HG02885 (cell line): ENCODE results near the gene GRIA4.
"Not testable (repeated sequence)": the region's sequence is repeated elsewhere in the genome, so short reads cannot be mapped to it uniquely, and the experiment has no call there.

Experiments used
- ATAC-seq: cut with Tn5 transposase; IDR thresholded peaks from one replicate; pipeline ENCODE4 v1.9.1; 2021; ENCODE audit warnings: mild to moderate bottlenecking; ENCODE audit not compliant: unreplicated experiment, poor library complexity

The GRIA4 gene

GRCh38 chr11:105781807-105782206 lies 171.9 kb downstream of the GRIA4 start:
- no peak for ATAC-seq

DNA sequence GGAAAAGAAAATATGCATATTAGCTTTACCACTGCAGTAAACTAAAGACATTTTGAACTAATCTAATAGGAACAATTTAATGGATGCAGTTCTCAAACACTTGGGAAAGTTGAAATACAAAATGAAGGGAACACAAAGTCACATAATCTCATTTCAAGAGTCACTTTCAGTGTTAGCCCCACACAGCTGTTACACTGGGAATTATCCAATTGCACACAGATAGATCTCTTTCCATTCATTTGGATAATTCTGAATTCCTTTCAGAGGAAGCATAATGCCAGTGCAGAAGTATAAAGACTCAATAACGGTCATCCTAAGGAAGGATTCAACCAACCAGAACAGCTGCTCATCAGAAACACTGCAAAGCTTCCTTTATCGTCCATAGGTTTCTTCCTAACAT lies 173.3 kb downstream of the GRIA4 start:
- no peak for ATAC-seq

DNA sequence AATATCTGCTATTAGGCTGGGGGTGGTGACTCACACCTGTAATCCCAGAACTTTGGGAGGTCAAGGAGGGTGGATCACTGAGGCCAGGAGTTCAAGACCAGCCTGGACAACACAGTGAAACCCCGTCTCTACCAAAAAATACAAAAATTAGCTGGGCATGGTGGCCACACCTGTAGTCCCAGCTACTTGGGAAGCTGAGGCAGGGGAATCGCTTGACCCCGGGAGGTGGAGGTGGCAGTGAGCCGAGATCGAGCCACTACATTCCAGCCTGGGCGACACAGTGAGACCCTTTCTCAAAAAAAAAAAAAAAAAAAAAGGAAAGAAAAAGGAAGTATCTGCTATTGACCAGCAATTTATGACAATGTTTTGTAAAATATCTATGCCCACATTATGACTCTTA lies 176.0 kb downstream of the GRIA4 start:
- ATAC-seq, result not testable (repeated sequence)

DNA sequence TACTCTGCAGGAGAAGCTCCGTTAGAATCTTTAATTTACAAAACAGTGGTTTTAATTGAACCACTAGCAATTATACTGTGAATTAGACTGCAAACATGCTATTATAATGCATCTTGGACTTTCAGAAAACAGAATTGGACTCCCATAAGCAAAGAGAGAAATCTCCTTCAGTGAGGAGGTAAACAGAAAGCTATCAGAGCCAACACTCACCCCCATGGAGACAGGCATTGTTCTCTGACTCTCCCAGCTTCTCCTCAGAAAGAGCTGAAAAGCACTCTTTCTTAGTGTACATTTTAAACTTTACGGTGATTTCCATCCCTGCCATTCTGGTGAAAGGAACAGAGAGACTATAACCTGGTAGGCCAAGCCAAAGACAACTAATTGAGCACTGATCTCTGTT lies 176.9 kb downstream of the GRIA4 start:
- ATAC-seq, result no peak

DNA sequence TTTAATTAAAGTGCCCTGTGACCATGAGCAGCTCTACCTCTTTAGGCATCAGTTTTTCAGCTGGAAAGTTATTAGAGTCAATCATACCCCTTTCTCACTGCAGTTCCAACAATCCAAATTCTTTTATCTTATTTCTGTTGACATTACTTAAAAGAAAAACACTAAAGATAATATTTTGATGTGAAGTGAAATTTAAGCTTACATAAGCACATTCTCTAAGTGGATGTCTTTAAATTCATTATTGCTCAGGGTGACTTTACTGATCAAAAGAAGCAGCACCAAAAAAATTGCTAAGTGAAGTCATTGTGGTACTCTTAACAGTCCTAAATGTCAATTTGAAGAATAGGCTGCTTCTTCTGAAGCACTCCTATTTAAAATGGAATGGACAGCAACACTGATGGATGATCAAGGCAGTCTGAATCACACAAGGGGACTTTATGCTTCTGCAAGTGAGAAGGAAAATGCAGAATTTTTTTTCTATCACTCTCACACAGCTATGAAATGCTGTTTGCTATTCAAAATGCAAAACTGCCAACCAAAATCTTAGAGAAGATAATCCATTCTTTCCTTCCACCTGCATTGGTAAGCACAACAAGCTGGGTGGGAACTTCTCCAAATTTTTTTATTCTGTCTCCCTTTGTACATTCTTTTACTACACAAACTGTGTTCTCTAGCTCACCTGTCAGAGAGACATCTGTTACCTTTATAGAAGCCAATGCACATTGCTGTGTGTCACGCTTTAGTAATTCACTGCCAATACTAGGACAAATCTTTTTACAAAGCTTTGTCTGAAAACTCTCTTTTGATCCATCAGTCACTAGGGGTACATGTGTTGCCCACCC lies 179.9 kb downstream of the GRIA4 start:
- no peak for ATAC-seq

GRCh38 chr11:105790840-105791239 lies 181.0 kb downstream of the GRIA4 start:
- no peak for ATAC-seq

GRCh38 chr11:105793092-105793491 lies 183.2 kb downstream of the GRIA4 start:
- ATAC-seq, result no peak

DNA sequence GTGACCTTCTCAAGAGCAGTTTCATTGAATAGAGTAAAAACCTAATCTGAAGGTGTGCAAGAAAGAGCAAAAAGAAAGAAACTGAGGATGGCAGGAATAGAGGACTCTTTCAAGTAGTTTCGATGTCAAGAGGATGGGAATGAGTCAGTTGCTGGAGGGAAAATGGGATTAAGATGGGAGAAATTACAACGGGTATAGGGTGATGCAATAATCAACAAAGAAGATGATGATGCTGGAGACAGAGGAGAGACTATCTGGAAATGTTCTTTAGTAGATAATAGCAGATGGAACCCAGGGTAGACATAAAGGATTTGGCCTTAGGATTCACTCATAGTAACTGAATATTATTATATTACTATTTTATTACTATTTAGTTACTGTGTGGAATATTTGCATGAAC lies 189.4 kb downstream of the GRIA4 start:
- no peak for ATAC-seq

GRCh38 chr11:105799728-105800462 lies 190.0 kb downstream of the GRIA4 start:
- no peak for ATAC-seq

- no peak for ATAC-seq
These were observed 192.5 kb downstream of the GRIA4 start for GRCh38 chr11:105802390-105802789.

- ATAC-seq, result no peak
These were observed 201.4 kb downstream of the GRIA4 start for GRCh38 chr11:105811242-105811641.

- ATAC-seq, result no peak
These were observed 211.5 kb downstream of the GRIA4 start for GRCh38 chr11:105821372-105821771.

GRCh38 chr11:105821781-105822180 lies 211.9 kb downstream of the GRIA4 start:
- no peak for ATAC-seq

DNA sequence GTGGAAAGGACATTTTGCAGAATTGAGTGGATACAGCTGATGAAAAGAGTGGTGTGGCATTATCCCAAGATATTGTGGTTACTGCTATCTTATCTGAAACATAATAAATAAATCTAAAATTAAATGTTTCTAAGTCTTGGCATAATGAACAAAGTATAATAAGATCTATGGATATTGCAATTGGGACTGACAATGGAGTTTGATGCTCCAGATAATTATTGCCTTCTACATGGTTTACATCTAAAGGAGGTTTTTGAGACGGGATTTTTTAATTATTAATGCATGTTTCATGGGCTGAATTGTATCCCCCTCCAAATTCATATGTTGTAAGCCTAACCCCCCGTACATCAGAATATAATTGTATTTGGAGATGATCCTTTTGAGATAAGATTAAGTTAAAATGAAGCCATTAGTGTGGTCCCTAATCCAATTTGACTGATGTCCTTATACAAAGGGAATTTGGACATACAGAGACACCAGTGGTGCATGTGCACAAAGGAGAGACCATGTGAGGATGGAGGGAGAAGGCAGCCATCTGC lies 213.7 kb downstream of the GRIA4 start:
- no peak for ATAC-seq

GRCh38 chr11:105824457-105825013 lies 214.7 kb downstream of the GRIA4 start:
- no peak for ATAC-seq

- no peak for ATAC-seq
These were observed 215.3 kb downstream of the GRIA4 start for GRCh38 chr11:105825141-105825540.

DNA sequence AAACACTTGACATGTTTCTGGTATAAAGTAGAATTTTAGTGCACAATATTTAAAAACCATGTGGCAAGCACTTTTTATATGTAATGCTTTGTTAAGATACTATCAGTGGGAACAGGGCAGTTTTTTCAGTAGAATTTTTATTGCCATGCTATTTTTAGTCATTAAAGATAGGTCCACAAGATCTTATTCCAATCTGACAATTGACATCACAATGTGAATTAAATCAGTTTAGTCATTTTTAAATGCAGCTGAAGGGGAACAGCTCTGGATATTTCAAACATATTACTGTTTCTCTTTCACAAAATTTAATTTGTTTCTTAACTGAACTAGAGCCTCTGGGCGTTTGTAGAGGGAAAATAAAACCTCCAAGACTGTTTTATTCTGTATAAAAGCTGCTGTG lies 218.0 kb downstream of the GRIA4 start:
- no peak for ATAC-seq

DNA sequence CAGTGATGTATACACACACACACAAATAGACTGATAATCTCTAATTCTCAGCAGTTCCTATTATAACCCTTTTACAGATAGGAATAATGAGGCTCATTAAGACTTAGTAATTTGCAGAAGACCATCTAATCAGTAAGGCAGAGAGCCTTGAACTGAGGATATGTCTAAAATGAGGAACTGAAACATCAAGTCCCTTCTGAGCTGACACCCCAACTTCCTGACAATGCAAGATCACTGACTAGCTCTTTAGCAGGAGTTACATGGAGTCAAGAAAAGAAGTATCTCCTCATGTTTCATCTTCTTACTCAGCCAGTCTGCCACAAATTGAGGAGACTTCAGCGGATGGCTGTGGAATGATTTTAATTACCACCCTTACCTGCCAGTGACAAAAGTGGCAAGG lies 219.2 kb downstream of the GRIA4 start:
- peak; percentile 99 for ATAC-seq

DNA sequence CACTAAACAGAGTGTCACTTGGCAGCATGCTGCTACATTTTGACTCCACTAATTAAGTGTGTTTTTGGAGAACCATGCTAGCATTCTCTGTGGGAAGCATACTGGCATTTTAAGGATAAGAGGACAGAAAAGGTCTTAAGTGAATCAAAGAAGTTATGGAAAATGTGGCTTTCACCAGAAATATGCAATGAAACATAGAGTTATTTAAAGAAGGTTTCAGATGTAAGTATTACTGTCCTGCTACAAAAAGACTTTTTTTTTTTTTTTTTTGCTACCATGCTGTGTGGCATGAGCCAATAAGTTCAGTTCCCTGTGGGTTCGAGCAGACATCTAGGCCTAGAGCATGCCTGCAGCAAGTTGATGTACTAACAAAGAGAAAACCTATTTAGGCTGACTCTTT lies 224.6 kb downstream of the GRIA4 start:
- ATAC-seq, result no peak

- ATAC-seq, result peak; percentile 70
These were observed 229.0 kb downstream of the GRIA4 start for GRCh38 chr11:105838668-105839384.
